ENCODE measurements around the gene ZGRF1.
"Not testable (repeated sequence)": the region's sequence is repeated elsewhere in the genome, so short reads cannot be mapped to it uniquely, and the experiment has no call there.

ZGRF1 gene

DNA sequence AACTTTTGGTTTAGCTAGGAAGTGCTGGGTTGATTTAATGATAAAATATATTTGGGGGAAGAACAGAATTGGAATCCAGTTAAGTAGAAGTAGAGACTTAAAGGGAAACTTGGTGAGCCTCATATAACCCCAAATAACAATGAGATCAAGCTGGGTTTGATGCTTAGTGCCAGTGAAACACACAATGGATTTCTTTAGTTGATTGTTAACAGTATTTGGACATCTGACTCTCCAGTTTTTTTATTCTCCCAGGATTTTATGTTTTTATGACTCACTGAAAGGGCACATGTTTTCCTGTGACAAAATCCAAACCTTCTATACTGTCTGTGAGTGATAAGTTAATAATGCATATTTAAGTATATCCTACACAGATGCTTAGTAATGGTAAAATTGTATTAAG is 118.0 kb downstream of the ZGRF1 start:
- in situ Hi-C loops (cut with HindIII; ENCODE audit: low sequenced_read_pairs): no loop called here

DNA sequence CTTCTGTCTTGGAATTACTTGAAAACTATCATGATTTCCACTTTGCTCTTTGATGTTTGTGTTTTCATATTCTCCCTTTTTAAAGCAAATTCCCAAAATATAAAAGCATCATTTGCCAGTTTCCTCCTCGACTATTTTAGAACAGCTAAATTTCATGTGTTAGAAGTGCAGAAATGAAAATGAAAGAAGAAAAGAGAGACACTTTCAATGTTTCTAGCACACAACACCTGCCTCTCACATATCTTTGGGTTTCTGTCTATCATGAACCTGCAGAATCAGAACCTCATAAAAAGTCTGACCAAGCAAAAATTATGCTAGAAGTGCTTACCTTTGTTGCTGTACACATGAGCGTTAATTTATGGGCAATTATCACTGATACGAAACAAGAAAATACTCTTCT is 118.8 kb downstream of the ZGRF1 start:
- in situ Hi-C loops (cut with HindIII; ENCODE audit: low sequenced_read_pairs): no loop called here

DNA sequence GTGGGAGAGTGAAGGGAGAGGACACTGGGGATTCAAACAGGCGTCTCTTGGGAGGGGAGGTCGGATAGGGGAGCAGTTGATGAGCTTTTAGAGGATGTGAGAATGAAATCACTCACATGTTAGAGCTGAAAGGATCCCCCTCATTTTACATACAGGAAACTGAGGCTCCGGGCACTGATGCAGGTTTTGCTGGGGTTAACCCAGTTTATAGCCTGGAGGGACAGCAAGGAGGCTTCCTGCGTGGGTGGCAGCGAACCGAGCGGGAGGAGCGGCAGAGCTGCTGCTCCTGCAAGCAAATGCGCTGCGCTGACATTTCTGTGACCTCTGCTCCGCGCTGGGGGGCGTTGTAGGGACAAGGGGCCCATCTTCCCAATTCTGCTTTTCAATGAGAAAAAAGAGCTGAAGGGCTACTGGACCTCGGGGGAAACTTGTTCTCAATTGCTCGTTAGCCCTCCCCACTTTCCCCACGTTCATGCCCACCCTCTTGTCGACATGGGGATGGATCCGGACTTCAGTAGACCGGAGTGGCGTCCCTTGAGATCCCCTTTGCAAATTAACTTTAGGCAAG is 119.6 kb downstream of the ZGRF1 start:
- in situ Hi-C loops (cut with HindIII; ENCODE audit: low sequenced_read_pairs): no loop called here

DNA sequence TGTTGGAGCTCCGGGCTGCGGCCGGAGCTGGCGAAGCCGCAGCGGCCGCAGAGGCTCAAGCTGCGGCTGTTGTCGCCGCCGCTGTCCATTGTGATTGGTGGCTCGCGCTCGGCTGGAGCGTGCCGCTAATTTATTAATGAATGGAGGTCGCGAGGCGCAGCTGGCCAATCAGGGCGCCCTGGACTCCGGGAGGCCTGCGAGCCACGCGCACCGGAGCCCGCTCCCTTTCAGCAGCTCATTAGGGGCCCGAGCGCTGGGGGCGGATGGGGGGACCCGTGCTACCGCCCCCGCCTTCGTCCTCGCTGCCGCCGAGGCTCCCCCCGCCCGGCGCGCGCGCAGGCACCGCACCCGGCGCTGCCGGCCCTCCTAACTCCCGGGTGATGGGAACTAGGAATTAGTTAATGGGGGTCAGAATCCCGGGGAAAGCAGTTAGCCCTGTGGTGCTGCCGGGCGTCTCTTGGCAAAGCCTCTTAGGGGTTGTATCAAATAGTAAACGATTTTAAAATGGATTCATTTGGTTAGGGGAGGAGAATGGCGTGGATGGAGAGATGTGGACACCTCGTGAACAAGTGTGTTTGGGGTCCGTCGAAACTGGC is 120.1 kb downstream of the ZGRF1 start:
- in situ Hi-C loops (cut with HindIII; ENCODE audit: low sequenced_read_pairs): no loop called here

DNA sequence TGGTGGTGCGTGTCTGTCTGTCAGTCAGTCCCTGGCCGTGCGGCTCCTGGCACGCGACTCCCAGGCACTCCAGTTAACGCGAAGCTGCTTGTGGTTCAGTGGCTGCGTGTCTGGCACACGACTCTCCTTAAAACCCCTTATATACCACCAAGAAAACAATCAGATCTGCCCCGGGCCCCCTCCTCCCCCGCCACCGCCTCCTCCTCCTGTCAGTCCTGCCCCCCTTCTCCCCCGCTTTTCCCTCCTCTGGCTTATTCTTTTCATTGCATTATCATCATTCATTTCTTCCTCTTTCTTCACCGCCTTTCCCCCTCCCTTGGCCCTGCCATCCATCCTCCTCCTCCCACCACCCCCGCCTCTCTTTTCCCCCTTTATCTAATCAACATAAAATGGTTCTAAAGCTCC is 120.6 kb downstream of the ZGRF1 start, which contains the start of gene NEUROG2:
TSS of gene NEUROG2 (minus strand) at position 115 of the 405 bp plus-strand sequence. CDS start 705 bp downstream, outside the sequence.
- in situ Hi-C loops (cut with HindIII; ENCODE audit: low sequenced_read_pairs): no loop called here

DNA sequence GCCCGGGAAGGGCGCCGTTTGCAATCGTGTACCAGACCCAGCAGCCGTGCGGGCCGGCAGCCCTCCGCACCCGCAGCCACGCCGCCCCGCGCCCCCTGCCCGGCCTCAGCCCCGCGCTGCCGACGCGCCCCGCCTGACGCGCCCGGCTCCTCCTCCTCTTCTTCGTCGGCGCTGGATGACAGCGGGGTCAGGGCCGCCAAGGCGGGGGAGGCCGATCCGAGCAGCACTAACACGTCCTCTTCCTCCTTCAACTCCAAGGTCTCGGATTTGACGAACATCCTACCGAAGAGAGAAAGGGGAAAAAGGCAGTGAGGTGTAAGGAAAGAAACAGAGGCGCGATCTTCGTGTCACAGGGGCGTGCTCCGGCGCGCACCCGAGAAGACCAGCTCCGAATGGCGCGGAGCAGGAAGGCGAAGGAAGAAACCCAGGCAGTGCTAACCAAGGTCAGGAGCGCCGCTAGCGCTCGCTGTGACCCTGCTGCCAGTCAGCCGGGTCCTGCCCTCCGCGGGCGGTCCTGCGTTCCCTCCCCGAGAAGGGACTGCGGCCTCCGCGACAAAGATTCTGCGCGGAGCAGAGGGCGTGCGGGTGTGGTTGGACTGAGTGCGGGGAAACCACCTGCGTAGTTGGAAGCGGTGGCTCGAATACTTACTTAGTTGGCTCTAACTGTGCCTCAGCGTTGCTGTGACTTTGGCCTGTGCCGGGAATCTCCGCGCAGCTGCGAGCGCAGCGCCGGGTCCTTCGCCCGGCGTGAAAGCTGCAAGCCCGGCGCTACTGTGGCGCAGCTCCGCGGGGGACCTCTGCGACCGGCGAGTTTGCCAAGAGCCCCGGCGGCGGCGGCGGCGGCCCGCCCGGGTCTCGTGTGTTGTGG is 121.3 kb downstream of the ZGRF1 start:
- in situ Hi-C loops (cut with HindIII; ENCODE audit: low sequenced_read_pairs): no loop called here

DNA sequence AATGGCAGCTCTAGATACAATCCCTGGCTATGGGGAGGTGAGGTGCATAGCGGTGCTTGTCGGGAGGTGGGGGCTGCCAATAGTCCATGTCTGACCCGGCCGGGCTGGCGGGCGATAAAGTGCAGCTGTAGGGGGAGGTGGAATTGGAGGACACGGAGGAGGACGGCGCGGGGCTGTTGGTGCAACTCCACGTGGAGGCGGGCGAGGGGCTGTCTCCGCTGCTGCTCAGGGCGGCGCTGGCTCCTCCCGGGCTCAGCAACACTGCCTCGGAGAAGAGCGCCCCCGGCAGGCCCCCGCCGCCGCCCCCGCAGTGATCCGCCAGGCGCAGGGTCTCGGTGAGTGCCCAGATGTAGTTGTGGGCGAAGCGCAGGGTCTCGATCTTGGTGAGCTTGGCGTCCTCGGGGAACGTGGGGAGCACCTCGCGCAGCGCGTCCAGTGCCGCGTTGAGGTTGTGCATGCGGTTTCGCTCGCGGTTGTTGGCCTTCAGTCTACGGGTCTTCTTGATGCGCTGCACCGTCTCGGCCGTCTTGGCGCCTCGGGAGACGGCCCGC is 122.0 kb downstream of the ZGRF1 start:
- in situ Hi-C loops (cut with HindIII; ENCODE audit: low sequenced_read_pairs): no loop called here

DNA sequence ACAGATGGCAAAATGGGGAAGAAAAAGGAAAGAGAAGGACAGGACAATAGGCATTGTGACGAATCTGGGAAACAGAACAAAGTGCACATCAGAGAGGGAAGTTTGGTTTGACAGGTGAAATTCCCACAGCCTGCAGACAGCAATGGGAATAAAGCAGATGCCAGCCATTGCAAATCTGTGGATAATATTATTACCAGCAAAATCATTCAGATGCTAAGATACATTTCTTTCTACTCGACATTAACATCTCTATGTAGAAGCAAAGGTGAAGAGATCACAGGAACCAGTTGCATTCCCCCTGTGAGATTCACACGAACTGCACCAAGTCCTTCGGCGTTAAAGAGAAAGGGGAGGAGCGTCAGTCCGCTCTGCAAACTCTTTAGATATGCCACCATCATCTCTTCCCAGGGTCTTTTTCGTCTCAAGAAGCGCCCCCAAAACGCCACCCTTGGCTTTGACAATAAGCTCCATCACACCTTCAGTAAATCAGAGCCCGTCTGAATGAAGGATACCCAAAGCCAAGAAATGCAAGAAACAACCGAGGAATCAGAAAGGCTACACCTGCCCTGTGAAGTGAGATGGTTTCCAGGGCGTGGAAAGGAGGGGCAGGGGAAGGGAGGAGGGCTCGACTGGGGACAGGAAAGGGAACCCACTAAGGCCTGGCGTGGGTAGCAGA is 122.6 kb downstream of the ZGRF1 start:
- in situ Hi-C loops (cut with HindIII; ENCODE audit: low sequenced_read_pairs): no loop called here

DNA sequence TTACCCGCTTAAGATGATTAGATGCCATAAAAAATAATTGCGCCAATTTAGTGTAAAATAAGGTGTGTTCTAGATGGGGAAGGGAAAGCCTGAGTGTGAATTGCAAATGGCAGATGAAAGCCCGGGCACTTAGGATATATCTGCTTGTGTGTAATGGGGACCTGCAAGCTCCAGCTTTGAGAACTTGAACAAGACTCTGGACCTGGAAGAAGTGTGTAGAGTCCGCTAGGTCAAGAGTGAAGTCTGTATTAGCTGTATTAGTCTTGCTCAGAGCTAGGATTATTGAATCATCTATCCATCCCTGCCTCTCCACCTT is 124.9 kb downstream of the ZGRF1 start:
- in situ Hi-C loops (cut with HindIII; ENCODE audit: low sequenced_read_pairs): no loop called here

DNA sequence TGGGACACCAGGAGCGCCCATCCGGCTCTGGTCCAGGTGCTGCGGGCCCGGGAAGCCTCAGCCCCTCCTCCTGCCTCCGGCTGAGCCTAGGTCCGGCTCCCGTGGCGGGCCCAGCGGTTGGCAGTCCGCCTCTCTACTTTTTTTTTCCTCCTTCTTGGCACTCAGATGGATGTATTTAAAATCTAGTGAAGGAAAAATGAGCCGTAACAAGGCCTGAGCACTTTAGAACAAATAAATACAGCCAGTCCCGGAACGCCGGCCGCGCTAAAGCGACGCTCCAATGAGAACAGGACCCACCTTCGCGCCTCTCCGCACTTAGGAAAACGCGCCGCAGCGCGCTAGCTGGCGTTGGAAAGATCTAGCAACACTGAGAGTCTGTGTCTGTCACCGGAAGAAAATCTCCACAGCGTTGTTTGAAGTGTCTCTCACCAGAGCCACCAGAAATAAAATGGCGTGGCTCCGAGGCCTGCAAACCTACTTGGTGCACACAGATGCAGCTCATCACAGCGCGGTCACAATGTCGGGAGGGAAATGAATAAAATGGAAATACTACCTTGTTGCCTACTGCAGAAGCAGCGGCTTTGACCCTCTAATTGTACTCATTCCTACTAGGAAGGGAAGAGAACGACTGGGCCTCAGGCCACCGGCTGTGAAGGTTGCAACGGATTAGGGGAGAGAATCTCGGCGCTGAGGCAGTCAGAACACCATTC is 125.5 kb downstream of the ZGRF1 start:
- in situ Hi-C loops (cut with HindIII; ENCODE audit: low sequenced_read_pairs): no loop called here

DNA sequence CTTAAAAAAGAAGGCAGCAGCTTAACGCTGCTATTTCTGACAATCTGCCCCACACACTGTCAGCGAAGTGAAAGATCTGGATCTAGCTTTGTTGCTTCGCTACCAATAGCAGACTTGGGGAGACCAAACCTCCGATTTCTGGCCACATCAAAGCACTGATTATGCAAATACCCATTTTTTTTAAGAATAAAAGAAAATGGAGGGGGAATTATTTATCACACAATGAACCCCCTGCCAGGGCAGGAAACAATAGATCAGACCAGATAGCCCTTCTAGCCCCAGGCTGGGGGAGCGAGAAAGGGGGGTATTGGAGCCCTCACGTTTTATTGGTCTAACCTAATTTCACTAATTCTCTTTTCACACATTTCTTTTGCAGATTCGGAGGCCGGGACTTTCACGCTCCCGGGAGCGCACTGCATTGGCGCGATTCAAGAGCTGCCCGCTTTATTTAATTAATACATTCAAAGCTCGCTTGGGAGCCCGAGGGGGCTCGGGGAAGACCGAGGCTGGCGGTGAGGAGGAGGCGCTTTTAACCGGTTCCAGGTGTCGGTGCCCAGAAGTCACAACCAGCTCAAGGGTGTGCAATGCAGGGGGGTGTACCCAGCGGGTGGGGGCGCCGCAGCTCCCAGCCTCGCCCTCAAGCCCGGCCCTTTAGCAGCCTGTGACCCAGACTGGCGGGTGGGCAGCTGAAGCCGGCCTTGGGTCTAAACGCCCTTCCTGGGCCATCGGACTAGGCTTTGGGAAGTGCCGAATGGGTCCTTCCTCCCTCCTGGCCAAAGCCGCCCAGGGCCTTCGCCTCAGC is 126.2 kb downstream of the ZGRF1 start:
- in situ Hi-C loops (cut with HindIII; ENCODE audit: low sequenced_read_pairs): no loop called here

DNA sequence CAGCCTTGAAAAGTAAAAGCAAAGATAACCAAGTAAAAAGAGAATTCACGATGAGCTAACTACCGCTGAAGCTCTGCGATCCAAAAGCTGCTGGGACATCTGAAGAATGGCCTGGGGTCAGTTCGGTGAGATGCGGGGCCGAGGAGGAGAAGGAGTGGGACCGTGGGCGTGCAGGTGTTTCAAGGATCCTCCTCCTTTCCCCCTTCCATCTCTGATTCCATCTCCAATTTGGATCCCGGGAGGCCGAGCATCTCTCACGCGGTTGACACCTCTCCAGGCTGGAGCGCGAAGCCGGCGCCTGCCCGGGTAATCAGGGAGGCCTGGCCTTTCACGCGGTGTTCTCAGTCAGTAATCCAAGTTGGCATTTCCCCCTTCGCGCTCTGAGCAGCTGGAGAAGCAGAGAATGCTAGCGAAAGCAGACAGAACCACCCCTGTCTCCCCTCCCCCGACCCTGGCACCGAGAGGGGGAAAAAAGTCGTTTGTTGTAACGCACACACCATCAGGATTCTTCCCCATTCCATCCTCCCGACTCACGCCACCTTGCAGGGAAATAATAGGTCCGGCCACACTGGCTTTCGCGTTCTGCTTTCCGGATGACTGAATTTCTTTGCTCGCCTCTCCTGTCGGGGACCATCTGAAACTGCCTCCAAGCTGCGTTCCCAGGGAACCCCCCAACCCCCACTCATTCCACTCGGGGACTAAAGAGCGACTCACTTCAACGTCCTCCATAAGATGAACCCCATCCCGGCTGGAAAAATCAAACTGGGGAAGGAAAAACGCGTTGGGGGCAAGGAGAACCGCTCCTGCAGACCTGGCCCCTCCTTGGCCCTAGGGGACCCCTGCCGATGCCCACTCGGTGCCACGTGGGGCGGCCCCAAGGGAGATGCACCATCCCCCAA is 127.2 kb downstream of the ZGRF1 start:
- in situ Hi-C loops (cut with HindIII; ENCODE audit: low sequenced_read_pairs): no loop called here

DNA sequence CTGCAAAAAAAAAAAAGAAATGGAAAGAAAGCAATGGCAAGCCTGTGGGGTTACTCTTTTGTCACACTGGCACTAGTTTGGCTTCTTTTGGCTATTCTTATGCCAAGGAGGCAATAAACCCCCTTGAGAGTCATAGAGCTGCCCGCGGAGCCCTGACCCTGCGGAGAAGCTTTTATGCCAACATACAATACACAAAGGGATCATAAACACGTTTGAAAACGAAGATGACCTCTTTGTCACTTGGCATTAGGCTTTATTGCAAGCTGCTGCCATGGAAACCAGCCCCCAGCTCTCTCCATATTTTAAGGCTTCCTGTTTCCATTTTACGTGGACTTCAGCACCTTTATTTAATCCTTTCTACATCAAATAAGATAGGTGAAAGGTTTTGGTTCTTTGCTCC is 128.4 kb downstream of the ZGRF1 start:
- in situ Hi-C loops (cut with HindIII; ENCODE audit: low sequenced_read_pairs): no loop called here

DNA sequence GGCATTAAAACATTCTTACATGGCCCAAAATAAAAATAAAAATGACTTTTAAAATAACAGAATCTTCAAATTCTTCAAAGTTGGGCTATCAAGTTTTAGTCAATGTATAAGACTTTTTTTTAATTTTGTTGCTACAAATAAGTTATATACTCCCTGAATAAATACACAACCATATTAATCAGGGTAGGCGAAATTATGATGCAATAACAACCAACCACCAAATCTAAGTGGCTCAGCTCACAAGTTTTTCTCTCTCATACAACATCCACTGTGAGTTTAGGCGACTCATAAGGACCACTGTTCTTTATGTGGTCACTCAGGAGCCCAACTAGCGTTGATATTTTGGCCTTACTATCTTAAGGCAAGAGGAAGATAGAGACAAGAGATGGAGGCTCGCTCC is 131.9 kb downstream of the ZGRF1 start:
- in situ Hi-C loops (cut with HindIII; ENCODE audit: low sequenced_read_pairs): no loop called here

DNA sequence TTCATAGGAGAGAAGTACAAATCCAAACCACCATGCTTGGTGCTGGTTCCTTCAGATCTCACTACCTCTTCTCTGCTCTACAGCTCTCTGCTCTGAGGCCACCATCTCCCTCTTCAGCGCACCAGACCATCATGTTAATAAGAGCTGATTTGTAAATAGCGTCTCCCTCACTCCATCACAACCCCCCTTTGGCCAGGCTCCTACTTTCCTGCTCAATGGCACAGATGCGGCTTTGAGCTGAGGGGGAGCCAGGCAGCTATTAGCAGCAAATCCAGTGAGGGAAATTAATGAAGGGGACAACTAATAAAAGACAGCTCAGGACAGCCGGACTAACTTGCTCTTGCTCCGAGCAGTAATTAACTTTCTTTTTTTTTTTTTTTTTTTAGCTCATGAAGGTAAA is 133.8 kb downstream of the ZGRF1 start:
- in situ Hi-C loops (cut with HindIII; ENCODE audit: low sequenced_read_pairs): no loop called here

DNA sequence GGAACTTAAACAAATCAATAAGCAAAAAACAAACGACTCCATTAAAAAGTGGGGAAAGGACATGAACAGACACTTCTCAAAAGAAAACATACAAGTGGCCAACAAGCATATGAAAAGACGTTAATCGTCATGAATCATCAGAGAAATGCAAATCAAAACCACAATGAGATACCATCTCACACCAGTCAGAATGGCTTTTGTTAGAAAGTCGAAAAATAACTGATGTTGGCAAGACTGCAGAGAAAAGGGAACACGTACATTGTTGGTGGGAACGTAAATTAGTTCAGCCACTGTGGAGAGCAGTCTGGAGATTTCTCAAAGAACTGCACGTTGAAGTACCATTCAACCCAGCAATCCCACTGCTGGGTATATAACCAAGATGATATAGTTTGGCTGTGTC is 144.4 kb downstream of the ZGRF1 start:
- in situ Hi-C loops (cut with HindIII; ENCODE audit: low sequenced_read_pairs): no loop called here

DNA sequence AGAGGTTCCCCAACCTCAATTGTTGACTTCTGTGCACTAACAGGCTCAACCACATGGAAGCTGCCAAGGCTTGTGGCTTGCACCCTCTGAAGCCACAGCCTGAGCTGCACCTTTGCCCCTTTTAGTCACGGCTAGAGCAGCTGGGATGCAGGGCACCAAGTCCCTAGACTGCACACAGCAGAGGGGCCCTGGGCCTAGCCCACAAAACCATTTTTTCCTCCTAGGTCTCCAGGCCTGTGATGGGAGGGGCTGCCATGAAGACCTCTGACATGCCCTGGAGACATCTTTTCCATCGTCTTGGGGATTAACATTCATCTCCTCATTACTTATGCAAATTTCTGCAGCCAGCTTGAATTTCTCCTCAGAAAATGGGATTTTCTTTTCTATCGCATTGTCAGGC is 145.9 kb downstream of the ZGRF1 start:
- in situ Hi-C loops (cut with HindIII; ENCODE audit: low sequenced_read_pairs): not testable (repeated sequence)

Measured in DLD1 (cell line).